ENCODE results near the gene TMPRSS11D.

The TMPRSS11D gene

GRCh38 chr4:67926485-67926884 lies 42.7 kb upstream of the TMPRSS11D start:
- no peak overlapping the region for H3K4me3 ChIP-seq (ENCODE audit: low read depth, low read length)
- no peak for DNase-seq (ENCODE audit: low read depth, low spot score)
- ChIA-PET CTCF (no interaction called here), POLR2A (no interaction called here)
- TF ChIP-seq, protein P1, sequence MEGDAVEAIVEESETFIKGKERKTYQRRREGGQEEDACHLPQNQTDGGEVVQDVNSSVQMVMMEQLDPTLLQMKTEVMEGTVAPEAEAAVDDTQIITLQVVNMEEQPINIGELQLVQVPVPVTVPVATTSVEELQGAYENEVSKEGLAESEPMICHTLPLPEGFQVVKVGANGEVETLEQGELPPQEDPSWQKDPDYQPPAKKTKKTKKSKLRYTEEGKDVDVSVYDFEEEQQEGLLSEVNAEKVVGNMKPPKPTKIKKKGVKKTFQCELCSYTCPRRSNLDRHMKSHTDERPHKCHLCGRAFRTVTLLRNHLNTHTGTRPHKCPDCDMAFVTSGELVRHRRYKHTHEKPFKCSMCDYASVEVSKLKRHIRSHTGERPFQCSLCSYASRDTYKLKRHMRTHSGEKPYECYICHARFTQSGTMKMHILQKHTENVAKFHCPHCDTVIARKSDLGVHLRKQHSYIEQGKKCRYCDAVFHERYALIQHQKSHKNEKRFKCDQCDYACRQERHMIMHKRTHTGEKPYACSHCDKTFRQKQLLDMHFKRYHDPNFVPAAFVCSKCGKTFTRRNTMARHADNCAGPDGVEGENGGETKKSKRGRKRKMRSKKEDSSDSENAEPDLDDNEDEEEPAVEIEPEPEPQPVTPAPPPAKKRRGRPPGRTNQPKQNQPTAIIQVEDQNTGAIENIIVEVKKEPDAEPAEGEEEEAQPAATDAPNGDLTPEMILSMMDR (IDR thresholded peaks at IDR 0.05; ENCODE audit: insufficient read depth, low read length, missing control alignments): no peak

- POLR2A ChIA-PET: no interaction called here
- no peak overlapping the region for H3K4me3 ChIP-seq (ENCODE audit: low read depth, low read length)
- DNase-seq (ENCODE audit: low read depth, low spot score): no peak
- CTCF ChIA-PET: interaction anchor here (0.6 kb wide), 1 partner anchor 12 kb away, joined by 5 read pairs; no protein-coding TSS in a partner anchor
- TF ChIP-seq, protein P1 (IDR thresholded peaks at IDR 0.05; ENCODE audit: insufficient read depth, low read length, missing control alignments): no peak
Measured at GRCh38 chr4:67922697-67923096, 38.9 kb upstream of the TMPRSS11D start.

GRCh38 chr4:67918428-67918827 lies 34.6 kb upstream of the TMPRSS11D start:
- ChIA-PET POLR2A (no interaction called here), CTCF (interaction anchor here (1.1 to 1.9 kb wide), 3 partner anchors 10 to 256 kb away, joined by 3 to 4 read pairs (median 4); no protein-coding TSS in a partner anchor)
- DNase-seq (ENCODE audit: low read depth, low spot score): no peak
- H3K4me3 ChIP-seq (ENCODE audit: low read depth, low read length): no peak overlapping the region
- TF ChIP-seq, protein P1 (IDR thresholded peaks at IDR 0.05; ENCODE audit: insufficient read depth, low read length, missing control alignments): no peak

- POLR2A ChIA-PET: no interaction called here
Measured at GRCh38 chr4:67915400-67915966, 31.7 kb upstream of the TMPRSS11D start.

DNA sequence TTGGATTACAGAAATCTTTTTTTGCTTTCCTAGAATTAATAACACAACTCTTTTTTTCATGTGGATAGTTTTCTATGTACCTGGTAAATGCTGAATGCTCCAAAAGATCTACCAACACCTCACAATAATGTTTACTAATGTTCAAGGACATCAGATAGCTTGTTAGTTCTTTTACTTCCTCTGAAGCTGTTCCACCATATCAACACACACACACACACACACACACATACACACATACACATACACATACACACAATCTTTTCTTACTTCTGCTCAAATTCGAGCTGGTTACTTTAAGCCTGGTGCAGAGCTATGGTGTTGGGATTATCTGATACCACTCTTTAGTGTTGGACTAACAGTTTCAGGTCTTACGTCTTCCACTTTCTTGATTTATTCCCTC lies 28.3 kb upstream of the TMPRSS11D start:
- CTCF ChIA-PET: interaction anchor here (1.2 to 7.0 kb wide), 13 partner anchors 9 to 366 kb away, joined by 3 to 73 read pairs (median 20); partner anchors contain the start of gene TMPRSS11D
- TF ChIP-seq, protein P1 (IDR thresholded peaks at IDR 0.05; ENCODE audit: insufficient read depth, low read length, missing control alignments): no peak
- POLR2A ChIA-PET: no interaction called here
- H3K4me3 ChIP-seq (ENCODE audit: low read depth, low read length): no peak overlapping the region
- DNase-seq (ENCODE audit: low read depth, low spot score): no peak

More at GRCh38 chr4:67915400-67915966, 31.7 kb upstream of the TMPRSS11D start:
- no peak for DNase-seq (ENCODE audit: low read depth, low spot score)
- CTCF ChIA-PET: interaction anchor here (1.0 to 1.4 kb wide), 4 partner anchors 10 to 259 kb away, joined by 3 to 4 read pairs (median 3); no protein-coding TSS in a partner anchor
- H3K4me3 ChIP-seq (ENCODE audit: low read depth, low read length): no peak overlapping the region
- TF ChIP-seq, protein P1 (IDR thresholded peaks at IDR 0.05; ENCODE audit: insufficient read depth, low read length, missing control alignments): no peak

DNA sequence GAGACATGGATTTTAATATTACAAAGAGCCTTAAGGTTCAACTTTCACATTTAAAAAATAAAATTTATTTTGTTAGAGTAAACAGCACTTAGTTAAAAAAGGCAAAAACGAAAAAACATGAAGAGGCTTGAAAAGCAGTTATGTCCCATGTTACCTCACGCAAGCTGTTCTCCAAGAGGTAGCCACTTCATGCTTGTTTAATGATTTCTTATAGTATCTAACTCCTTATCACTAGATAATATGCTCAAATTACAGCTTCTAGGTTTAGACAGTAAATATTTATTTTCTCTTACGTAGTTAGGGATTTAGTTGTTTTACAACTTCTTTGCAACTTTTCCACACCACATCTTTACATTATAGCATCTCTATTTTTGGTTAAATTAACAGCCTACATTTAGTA lies 27.8 kb upstream of the TMPRSS11D start:
- no peak overlapping the region for H3K4me3 ChIP-seq (ENCODE audit: low read depth, low read length)
- DNase-seq (ENCODE audit: low read depth, low spot score): no peak
- CTCF ChIA-PET: interaction anchor here (1.1 to 7.0 kb wide), 14 partner anchors 10 to 365 kb away, joined by 3 to 73 read pairs (median 16); partner anchors contain the start of gene TMPRSS11D
- TF ChIP-seq, protein P1 (IDR thresholded peaks at IDR 0.05; ENCODE audit: insufficient read depth, low read length, missing control alignments): no peak
- POLR2A ChIA-PET: no interaction called here
